Measurements from ENCODE around the gene ZBTB2. TPM values are rescaled to one million over a fixed set of nuclear protein-coding genes. Genes with fewer than 3 reads are reported as not detected.
"Not testable (repeated sequence)": the region's sequence is repeated elsewhere in the genome, so short reads cannot be mapped to it uniquely, and the experiment has no call there.

Gene ZBTB2
- total RNA-seq, 1 donor from 2014 or later, result 4.5 TPM

GRCh38 chr6:151349651-151350270 lies 41.6 kb downstream of the ZBTB2 start:
- DNase-seq (ENCODE audit: missing footprints) (no peak), ATAC-seq (no peak)
- intact Hi-C loops (cut with DNase I), result no loop called here

- DNase-seq (ENCODE audit: missing footprints); intact Hi-C loops (cut with DNase I); ATAC-seq: not testable (repeated sequence)
These were observed 48.6 kb downstream of the ZBTB2 start for GRCh38 chr6:151342750-151343149.

DNA sequence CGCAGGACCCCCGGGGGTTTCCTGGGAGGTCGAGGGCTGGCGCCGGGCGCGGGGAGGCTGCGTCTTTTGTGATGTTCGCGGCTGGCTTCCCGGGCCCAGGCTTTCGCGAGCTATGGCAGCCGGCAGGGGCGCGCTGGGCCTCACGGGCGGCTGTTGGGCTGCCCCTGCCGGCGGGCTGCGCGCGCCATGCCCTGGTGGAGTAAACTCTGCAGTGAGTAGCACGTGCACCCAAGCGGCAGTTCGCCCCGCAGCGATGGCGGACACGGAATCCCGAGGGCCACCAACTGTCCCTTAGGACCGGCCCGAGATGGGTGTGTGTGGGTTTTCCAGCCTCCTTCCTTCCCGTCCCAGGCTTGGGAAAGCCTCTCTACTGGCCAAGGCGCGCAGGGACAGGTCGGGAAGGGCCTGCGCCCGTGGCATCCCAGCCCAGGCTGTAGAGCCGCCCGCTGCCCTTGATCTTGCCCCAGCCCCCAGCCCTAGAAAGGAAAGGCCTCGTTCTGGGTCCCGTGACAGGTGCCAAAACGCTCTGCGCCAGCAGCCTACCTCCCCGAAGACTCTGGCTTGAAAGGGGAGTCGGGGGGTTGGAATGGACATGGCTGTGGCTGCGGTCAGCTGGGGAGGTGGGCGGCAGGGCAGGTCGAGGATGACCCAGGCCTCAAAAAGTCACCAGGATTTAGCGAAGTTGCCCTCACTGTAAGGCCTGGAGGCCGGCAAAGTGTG lies 49.7 kb downstream of the ZBTB2 start:
- intact Hi-C loops (cut with DNase I), result no loop called here
- ATAC-seq (no peak), DNase-seq (ENCODE audit: missing footprints) (no peak)

GRCh38 chr6:151340219-151340978 lies 51.0 kb downstream of the ZBTB2 start:
- DNase-seq (ENCODE audit: missing footprints), result no peak
- ATAC-seq, result no peak
- intact Hi-C loops (cut with DNase I), result no loop called here

DNA sequence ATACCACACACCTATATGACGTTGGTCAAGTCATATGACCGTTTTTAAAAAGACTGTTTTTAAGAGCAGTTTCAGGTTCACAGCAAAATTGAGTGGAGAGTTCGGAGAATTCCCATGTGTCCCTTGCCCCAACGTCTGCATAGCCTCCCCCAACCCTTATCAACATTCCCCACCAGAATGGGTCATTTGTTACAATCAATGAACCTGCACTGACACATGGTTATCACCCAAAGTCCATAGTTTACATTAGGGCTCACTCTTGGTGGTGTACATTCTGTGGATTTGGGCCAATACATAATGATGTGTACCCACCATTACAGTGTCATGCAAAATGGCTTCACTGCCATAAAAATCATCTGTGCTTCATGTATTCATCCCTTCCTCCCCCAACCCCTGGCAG lies 52.0 kb downstream of the ZBTB2 start:
- no peak for DNase-seq (ENCODE audit: missing footprints)
- intact Hi-C loops (cut with DNase I), result no loop called here
- no peak for ATAC-seq

- DNase-seq (ENCODE audit: missing footprints), result no peak
- intact Hi-C loops (cut with DNase I), result no loop called here
- no peak for ATAC-seq
These were observed 52.6 kb downstream of the ZBTB2 start for GRCh38 chr6:151338651-151339200.

DNA sequence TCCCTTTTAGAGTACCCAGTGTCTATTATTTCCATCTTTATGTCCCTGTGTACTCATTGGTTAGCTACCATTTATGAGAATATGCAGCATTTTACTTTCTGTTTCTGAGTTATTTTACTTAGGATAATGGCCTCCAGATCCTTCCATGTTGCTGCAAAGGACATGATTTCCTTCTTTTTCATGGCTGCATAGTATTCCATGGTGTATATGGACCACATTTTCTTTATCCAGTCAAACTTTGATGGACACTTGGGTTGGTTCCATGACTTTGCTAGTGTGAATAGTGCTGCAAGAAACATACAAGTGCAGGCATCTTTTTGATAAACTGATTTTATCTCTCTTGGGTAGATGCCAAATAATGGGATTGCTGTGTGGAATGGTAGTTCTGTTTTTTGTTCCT lies 55.4 kb downstream of the ZBTB2 start:
- intact Hi-C loops (cut with DNase I), result loop anchor here (2.0 kb wide), 1 partner anchor 443 kb away; no protein-coding TSS in a partner anchor
- ATAC-seq, result no peak

DNA sequence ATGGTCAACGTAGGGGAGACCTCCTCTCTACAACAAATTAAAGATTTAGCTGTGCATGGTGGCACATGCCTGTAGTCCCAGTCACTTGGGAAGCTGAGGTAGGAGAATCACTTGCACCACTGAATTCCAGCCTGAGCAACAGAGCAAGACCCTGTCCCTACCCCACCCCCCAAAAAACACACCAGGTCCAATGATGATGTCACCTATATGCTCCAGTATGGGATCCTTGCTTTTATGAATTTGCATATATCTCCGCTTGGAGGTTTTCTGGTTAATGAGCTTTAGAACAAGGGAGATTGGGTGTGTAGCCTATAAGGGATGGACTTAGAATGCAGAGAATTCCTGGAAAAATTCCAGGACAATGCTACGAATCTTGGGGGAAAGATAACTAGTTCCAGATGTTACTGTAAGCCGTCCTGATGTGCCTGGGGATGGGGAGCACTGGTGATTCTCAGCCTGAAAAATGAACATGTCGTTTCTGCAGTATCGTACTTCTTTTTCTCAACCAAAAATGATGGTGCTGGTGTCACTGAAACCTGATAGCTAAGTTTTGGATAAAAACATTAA lies 61.1 kb downstream of the ZBTB2 start:
- no peak for DNase-seq (ENCODE audit: missing footprints)
- ATAC-seq, result no peak
- intact Hi-C loops (cut with DNase I), result no loop called here

More for the DNA sequence above, 55.4 kb downstream of the ZBTB2 start:
- DNase-seq (ENCODE audit: missing footprints), result no peak

- intact Hi-C loops (cut with DNase I), result loop anchor here (10.0 kb wide), 1 partner anchor 182 kb away; no protein-coding TSS in a partner anchor
- no peak for ATAC-seq
These were observed 64.3 kb downstream of the ZBTB2 start for GRCh38 chr6:151327101-151327500.

DNA sequence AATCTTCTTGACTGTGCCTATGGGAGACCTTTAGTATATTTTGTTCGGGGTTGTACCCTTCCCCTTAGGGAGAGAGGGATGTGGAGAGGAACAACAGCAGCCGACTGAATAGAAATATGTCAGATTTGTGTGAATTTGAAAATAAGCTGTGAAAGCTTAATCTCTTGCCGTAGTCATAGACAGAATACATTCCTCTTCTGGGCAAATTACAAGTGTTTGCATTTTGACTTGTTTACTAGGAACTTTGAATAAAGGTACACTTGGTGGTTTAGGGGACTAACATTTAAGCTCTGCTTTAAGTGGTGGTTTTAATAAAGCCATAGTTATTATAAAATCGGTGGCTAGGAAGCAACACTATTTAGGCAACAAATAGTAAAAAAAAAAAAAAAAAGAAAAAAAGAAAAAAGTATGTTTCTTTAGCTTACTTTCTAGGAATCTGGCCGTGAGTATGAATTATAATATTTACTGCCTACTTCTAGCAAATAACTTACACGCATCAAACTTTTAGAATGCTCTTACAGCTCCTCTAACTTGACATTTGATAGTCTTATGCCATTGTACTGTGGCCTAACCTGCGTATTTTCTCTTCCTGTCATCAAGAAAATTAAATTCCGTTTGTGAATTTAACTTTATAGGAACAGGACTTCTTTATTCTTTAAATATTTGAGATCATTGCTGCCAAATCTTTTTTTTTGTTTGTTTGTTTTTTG lies 65.1 kb downstream of the ZBTB2 start:
- intact Hi-C loops (cut with DNase I), result loop anchor here (10.0 kb wide), 1 partner anchor 181 kb away; no protein-coding TSS in a partner anchor
- DNase-seq (ENCODE audit: missing footprints) (no peak), ATAC-seq (no peak)

More at GRCh38 chr6:151327101-151327500, 64.3 kb downstream of the ZBTB2 start:
- DNase-seq (ENCODE audit: missing footprints), result no peak

- ATAC-seq (peak; percentile 65), DNase-seq (ENCODE audit: missing footprints) (peak; percentile 83)
- intact Hi-C loops (cut with DNase I), result loop anchor here (10.0 kb wide), 1 partner anchor 181 kb away; no protein-coding TSS in a partner anchor
These were observed 66.0 kb downstream of the ZBTB2 start for GRCh38 chr6:151325075-151326050.

GRCh38 chr6:151324488-151324825 lies 66.9 kb downstream of the ZBTB2 start:
- DNase-seq (ENCODE audit: missing footprints), result no peak
- intact Hi-C loops (cut with DNase I), result loop anchor here (1.0 to 10.0 kb wide), 3 partner anchors 85 to 310 kb away; partner anchors contain the start of gene AKAP12
- ATAC-seq, result no peak

GRCh38 chr6:151323791-151324487 lies 67.4 kb downstream of the ZBTB2 start:
- intact Hi-C loops (cut with DNase I), result loop anchor here (1.0 to 10.0 kb wide), 3 partner anchors 85 to 310 kb away; partner anchors contain the start of gene AKAP12
- DNase-seq (ENCODE audit: missing footprints) (peak; percentile 86), ATAC-seq (peak; percentile 93)

- DNase-seq (ENCODE audit: missing footprints) (no peak), ATAC-seq (no peak)
- intact Hi-C loops (cut with DNase I), result loop anchor here (10.0 kb wide), 1 partner anchor 178 kb away; no protein-coding TSS in a partner anchor
These were observed 68.8 kb downstream of the ZBTB2 start for GRCh38 chr6:151322570-151322969.

GRCh38 chr6:151321438-151321837 lies 69.9 kb downstream of the ZBTB2 start:
- intact Hi-C loops (cut with DNase I), result loop anchor here (10.0 kb wide), 1 partner anchor 177 kb away; no protein-coding TSS in a partner anchor
- DNase-seq (ENCODE audit: missing footprints) (no peak), ATAC-seq (no peak)

- DNase-seq (ENCODE audit: missing footprints) (no peak), ATAC-seq (no peak)
- intact Hi-C loops (cut with DNase I), result loop anchor here (10.0 kb wide), 1 partner anchor 175 kb away; no protein-coding TSS in a partner anchor
These were observed 71.2 kb downstream of the ZBTB2 start for GRCh38 chr6:151320140-151320539.

Data from Right ventricle myocardium inferior (tissue), 1 donor.